GM19395 (cell line): ENCODE measurements around the gene TMPRSS13.

Experiments
- ATAC-seq: cut with Tn5 transposase; IDR thresholded peaks from one replicate; pipeline ENCODE4 v1.9.1; 2021; ENCODE audit warnings: mild to moderate bottlenecking, moderate library complexity; ENCODE audit not compliant: unreplicated experiment

The TMPRSS13 gene

GRCh38 chr11:117900121-117900648, 29.0 kb downstream of the TMPRSS13 start:
- ATAC-seq, result no peak

GRCh38 chr11:117898059-117898458, 31.1 kb downstream of the TMPRSS13 start:
- no peak for ATAC-seq

GRCh38 chr11:117892651-117893050, 36.6 kb downstream of the TMPRSS13 start:
- ATAC-seq, result no peak

GRCh38 chr11:117891362-117891761, 37.8 kb downstream of the TMPRSS13 start:
- ATAC-seq, result no peak

- no peak for ATAC-seq
These were observed 41.0 kb downstream of the TMPRSS13 start for GRCh38 chr11:117888139-117888566.

- no peak for ATAC-seq
These were observed 41.6 kb downstream of the TMPRSS13 start for GRCh38 chr11:117887431-117888138.

GRCh38 chr11:117885777-117886176, 43.4 kb downstream of the TMPRSS13 start:
- no peak for ATAC-seq

- ATAC-seq, result no peak
These were observed 44.2 kb downstream of the TMPRSS13 start for GRCh38 chr11:117884994-117885393.

- ATAC-seq, result no peak
These were observed 46.1 kb downstream of the TMPRSS13 start for GRCh38 chr11:117883063-117883462.

- no peak for ATAC-seq
These were observed 46.8 kb downstream of the TMPRSS13 start for GRCh38 chr11:117882311-117882905.

GRCh38 chr11:117881217-117881616, 48.0 kb downstream of the TMPRSS13 start:
- no peak for ATAC-seq

- no peak for ATAC-seq
These were observed 49.4 kb downstream of the TMPRSS13 start for GRCh38 chr11:117879516-117880480.

GRCh38 chr11:117878939-117879475, 50.2 kb downstream of the TMPRSS13 start:
- no peak for ATAC-seq

GRCh38 chr11:117878314-117878938, 50.8 kb downstream of the TMPRSS13 start:
- no peak for ATAC-seq

- no peak for ATAC-seq
These were observed 52.0 kb downstream of the TMPRSS13 start for GRCh38 chr11:117877120-117877784.

- ATAC-seq, result no peak
These were observed 52.7 kb downstream of the TMPRSS13 start, which contains the start of gene FXYD6 for GRCh38 chr11:117876341-117877119. FXYD6 (minus strand) TSS chr11:117876658; CDS start chr11:117842776, 33,882 bp downstream.

GRCh38 chr11:117876059-117876340, 53.2 kb downstream of the TMPRSS13 start:
- ATAC-seq, result no peak

GRCh38 chr11:117875382-117876058, 53.7 kb downstream of the TMPRSS13 start:
- no peak for ATAC-seq

GRCh38 chr11:117874910-117875381, 54.3 kb downstream of the TMPRSS13 start:
- no peak for ATAC-seq
